C4-2B (cell line): Measurements from ENCODE around the gene TMEM185B.
"Not testable (repeated sequence)": the region's sequence is repeated elsewhere in the genome, so short reads cannot be mapped to it uniquely, and the experiment has no call there.

ENCODE experiments used
- H3K27ac ChIP-seq: fragments of 450-650 bp; 2 replicates; pipeline ENCODE4 v1.5.1; 2017
- ZFX ChIP-seq: fragments of 450-650 bp; IDR thresholded peaks from 2 replicates; pipeline ENCODE4 v1.6.1; 2017
- TF ChIP-seq, protein P1 (sequence below): fragments of 450-650 bp; conservative IDR thresholded peaks from 2 replicates; pipeline ENCODE4 v1.5.1; 2017; ENCODE audit warnings: mild to moderate bottlenecking

Gene TMEM185B

DNA sequence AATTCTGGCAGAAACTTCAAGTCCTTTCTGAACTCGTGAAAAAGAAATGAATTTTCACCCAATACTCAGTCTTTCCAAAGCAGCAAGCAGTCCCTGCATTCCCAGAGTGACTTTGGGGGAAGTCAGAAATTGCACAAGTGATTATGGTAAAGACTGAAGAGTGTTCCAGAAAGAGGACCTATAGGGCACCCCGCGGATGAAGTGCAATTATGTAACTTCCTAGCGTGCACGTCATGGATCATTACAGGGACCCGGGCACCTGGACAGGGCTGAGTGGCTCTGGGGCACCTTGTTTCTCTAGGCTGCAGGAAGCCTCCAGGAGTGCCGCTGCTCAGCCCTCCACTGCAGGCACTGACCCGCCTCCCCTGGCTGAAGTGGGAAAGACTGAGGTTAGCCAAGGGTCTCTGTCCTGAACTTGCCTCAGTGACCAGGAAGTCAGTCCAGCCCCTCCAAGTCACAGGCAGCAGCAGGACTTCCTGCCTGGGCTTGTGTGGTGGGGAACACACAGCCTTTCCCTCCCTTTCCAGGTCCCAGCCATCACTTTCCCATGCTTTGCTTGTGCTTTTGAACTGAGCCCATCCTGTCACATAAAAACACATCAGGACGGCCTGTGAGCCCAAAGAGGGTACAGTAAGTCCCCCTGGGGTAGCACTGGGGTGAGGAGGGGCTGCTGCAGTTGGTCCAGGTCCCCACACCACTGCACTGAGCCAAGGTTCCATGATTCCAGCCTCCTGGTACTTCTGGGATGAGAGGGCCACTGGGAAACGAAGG, 19.8 kb downstream of the TMEM185B start:
- TF ChIP-seq, protein P1, sequence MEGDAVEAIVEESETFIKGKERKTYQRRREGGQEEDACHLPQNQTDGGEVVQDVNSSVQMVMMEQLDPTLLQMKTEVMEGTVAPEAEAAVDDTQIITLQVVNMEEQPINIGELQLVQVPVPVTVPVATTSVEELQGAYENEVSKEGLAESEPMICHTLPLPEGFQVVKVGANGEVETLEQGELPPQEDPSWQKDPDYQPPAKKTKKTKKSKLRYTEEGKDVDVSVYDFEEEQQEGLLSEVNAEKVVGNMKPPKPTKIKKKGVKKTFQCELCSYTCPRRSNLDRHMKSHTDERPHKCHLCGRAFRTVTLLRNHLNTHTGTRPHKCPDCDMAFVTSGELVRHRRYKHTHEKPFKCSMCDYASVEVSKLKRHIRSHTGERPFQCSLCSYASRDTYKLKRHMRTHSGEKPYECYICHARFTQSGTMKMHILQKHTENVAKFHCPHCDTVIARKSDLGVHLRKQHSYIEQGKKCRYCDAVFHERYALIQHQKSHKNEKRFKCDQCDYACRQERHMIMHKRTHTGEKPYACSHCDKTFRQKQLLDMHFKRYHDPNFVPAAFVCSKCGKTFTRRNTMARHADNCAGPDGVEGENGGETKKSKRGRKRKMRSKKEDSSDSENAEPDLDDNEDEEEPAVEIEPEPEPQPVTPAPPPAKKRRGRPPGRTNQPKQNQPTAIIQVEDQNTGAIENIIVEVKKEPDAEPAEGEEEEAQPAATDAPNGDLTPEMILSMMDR, result no peak
- no peak for TF ChIP-seq ZFX
- no peak overlapping the region for H3K27ac ChIP-seq

DNA sequence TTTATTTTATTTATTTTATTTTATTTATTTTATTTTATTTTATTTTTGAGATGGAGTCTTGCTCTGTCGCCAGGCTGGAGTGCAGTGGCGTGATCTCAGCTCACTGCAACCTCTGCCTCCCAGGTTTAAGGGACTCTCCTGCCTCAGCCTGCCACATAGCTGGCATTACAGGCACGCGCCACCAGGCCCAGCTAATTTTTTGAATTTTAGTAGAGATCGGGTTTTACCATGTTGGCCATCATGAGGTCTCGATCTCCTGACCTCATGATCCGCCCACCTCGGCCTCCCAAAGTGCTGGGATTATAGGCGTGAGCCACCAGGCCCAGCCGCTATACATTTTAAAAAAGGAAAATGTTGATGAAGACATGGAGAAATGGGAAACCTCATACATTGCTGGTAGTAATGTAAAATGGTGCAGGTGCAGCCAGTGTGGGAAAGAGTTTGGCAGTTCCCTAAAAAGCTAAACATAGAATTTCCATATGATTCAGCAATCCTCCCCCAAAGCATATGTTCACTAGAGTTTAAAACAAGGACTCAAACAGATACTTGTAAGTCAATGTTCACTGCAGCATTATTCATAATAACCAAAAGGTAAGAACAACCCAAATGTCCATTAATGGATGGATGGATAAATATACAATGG, 23.3 kb downstream of the TMEM185B start:
- H3K27ac ChIP-seq, result not testable (repeated sequence)

DNA sequence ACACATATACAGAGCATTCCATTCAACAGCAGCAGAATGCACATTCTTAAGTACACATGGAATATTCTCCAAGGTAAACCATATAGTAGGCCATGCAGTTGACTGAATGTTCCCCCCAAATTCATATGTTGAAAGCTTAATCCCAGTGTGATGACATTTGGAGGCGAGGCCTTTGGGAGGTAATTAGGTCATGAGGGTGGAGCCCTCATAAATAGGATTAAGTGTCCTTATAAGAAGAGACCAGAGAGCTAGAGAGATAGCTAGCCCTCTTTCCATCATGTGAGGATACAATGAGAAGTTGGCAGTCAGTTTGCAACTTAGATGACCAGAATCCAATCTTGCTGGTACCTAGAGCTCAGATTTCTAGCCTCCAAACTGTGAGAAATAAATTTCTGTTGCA, 27.6 kb downstream of the TMEM185B start:
- no peak overlapping the region for H3K27ac ChIP-seq

DNA sequence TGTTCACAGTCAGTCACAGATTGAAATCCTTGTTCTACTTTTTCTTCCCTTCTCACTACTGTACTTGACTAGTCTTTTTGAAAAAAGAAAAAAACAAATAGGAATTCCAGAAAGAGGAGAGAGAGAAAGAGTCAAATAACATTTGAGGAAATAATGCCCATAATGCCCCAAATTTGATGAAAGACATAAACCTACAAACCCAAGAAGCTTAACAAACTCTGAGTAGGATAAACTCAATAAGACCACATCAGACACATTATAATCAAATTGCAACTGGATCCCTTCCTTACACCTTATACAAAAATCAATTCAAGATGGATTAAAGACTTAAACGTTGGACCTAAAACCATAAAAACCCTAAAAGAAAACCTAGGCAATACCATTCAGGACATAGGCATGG, 30.9 kb downstream of the TMEM185B start:
- TF ChIP-seq, protein P1, result no peak
- TF ChIP-seq ZFX, result no peak
- H3K27ac ChIP-seq, result no peak overlapping the region

More for the DNA sequence above, 27.6 kb downstream of the TMEM185B start:
- TF ChIP-seq, protein P1, result no peak
- no peak for TF ChIP-seq ZFX

- H3K27ac ChIP-seq, result no peak overlapping the region
- TF ChIP-seq ZFX, result no peak
Observed at GRCh38 chr2:120189189-120189588, 34.0 kb downstream of the TMEM185B start.

DNA sequence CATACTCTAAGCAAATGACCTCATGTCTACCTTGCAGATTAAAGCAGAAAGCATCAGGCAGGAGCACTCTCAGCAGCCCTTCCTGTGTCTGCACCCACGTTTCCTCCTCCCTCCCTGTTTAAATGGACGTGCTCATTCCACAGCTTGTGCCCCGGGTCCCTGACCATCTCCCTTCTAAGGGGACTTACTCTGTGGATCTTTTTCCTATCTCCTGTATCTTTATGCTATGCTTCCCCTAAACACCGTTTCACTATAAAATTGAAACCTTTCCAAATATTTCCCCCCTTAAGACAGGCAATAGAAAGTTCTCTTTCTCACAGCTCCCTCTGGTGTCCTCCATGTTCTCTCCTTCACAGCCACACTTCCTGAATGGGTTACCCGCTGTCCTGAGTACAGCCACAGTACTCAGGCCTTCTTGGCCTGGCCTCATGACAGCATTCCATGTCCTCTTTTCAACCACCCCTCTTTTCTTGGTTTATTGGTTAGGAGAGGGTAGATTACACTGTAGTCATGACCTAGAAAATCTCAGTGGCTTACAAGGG, 41.1 kb downstream of the TMEM185B start:
- H3K27ac ChIP-seq, result no peak overlapping the region
- TF ChIP-seq, protein P1, result no peak
- no peak for TF ChIP-seq ZFX

DNA sequence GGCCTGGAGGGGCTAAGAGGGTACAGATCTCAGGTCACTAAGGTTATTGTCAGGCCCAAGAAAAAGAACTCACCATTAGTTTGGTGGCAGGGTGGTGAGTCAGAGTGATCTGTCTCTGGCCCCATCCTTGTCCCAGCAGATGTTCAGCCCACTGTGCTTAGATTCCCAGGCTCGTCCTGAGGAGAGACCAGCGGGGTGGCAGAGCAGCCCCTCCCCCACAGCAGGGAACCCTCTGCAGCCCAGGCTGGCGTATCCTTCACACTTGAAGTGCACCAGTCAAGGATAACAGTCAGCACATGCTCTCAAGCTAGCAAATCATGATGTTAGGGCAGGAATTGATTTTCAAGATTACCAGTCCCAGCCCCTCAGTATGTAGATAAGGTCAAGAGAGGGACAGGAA, 43.1 kb downstream of the TMEM185B start:
- TF ChIP-seq ZFX, result no peak

DNA sequence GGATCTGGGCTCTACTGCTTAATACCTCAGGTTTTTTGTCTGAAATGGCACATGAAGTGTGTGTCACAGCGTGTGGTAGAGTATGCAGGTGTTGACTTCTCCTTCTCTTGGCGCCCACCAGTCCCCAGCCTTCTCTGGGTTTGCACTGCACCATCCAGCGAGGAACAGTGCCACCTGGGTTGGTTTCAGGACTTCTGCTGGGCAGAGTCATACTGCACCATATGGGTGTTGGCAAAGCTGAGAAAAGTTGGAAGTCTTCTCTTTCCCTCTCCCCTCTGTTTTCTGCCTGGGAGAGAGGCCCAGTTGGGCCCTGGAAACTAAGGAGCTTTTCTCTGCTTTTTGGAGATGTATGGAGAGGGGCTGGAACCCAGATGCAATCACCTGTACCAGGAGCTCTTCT, 43.8 kb downstream of the TMEM185B start:
- TF ChIP-seq, protein P1, result no peak
- no peak for TF ChIP-seq ZFX
- H3K27ac ChIP-seq, result no peak overlapping the region

More for the DNA sequence above, 43.1 kb downstream of the TMEM185B start:
- H3K27ac ChIP-seq, result no peak overlapping the region

DNA sequence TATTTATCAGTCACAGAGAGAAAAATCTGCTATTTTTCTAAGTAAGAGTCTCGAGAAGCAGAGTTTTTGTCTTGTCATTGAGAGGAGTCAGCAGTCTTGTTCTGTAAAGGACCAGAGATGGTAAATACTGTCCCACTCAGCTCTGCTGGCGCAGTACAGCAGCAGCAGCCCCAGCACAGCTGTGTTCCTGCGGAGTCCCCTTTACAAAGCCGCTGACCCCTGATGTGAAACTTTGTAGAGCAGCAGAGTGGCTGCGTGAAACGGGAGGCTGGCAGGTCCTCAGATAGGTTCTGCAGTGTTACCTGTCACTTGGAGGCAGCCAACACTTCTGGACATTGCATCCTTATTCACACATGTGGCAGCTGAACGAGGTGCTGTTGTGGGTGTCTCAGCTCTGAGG, 45.2 kb downstream of the TMEM185B start:
- no peak overlapping the region for H3K27ac ChIP-seq

More for the DNA sequence above, 45.2 kb downstream of the TMEM185B start:
- TF ChIP-seq ZFX, result no peak
- TF ChIP-seq, protein P1, result no peak
